H1 (cell line): ENCODE measurements around the gene ELANE. TPM values are rescaled to one million over a fixed set of nuclear protein-coding genes. Genes with fewer than 3 reads are reported as not detected.

ENCODE experiments used
- CTCF ChIA-PET: fragments of 300-600 bp; sonication (Branson Sonifier 250); formaldehyde crosslinking; loops from one replicate; lab custom pipeline; 2021; ENCODE audit not compliant: partially characterized antibody; lab: Charles Lee
- POLR2A ChIA-PET: fragments of 300-600 bp; sonication (Branson Sonifier 250); formaldehyde crosslinking; loops from one replicate; lab custom pipeline; 2021; ENCODE audit warnings: inconsistent platforms; ENCODE audit not compliant: partially characterized antibody; lab: Charles Lee
- DNase-seq, 2 experiments: peaks; one replicate each; pipeline versions ENCODE4 v3.0.0 to v3.0.0-alpha.2; 2010 to 2022; ENCODE audit warnings: low spot score in 2 of 2, low read depth in 1 of 2, mixed read lengths in 1 of 2
- FAIRE-seq: peaks from 2 replicates; lab custom pipeline; 2011; peaks lifted over from hg19 to GRCh38; lab: Jason Lieb, UNC
- H2AFZ ChIP-seq: 2 replicates; pipeline ENCODE4 v1.8.1; 2012; ENCODE audit warnings: low read length, inconsistent platforms
- H2AK5ac ChIP-seq: 2 replicates; pipeline ENCODE4 v1.6.1; 2013; ENCODE audit warnings: low read depth, low read length
- H2BK120ac ChIP-seq: replicated peaks from 2 replicates; pipeline ENCODE3; 2013; ENCODE audit warnings: low read depth, low read length, inconsistent platforms
- H2BK12ac ChIP-seq: 2 replicates; pipeline ENCODE4 v1.6.1; 2013; ENCODE audit warnings: low read depth, low read length
- H2BK15ac ChIP-seq: 2 replicates; pipeline ENCODE4 v1.6.1; 2013; ENCODE audit warnings: low read length
- H2BK20ac ChIP-seq: 2 replicates; pipeline ENCODE4 v1.6.1; 2013; ENCODE audit warnings: low read length
- H2BK5ac ChIP-seq: 2 replicates; pipeline ENCODE4 v1.6.1; 2013; ENCODE audit warnings: low read depth, low read length
- H3K14ac ChIP-seq: 2 replicates; pipeline ENCODE4 v1.6.1; 2013; ENCODE audit warnings: inconsistent platforms; ENCODE audit not compliant: insufficient read length
- H3K18ac ChIP-seq: 2 replicates; pipeline ENCODE4 v1.6.1; 2013; ENCODE audit warnings: low read length; ENCODE audit errors: extremely low read depth
- H3K23ac ChIP-seq: 2 replicates; pipeline ENCODE4 v1.6.1; 2013; ENCODE audit warnings: inconsistent platforms; ENCODE audit not compliant: insufficient read length
- H3K23me2 ChIP-seq: 2 replicates; pipeline ENCODE4 v1.6.1; 2013; ENCODE audit warnings: low read depth, low read length
- H3K27ac ChIP-seq: 2 replicates; pipeline ENCODE4 v1.6.1; 2011; ENCODE audit warnings: low read depth, low read length, inconsistent platforms
- H3K27me3 ChIP-seq, 4 experiments: replicated peaks in 1 of 4; 1 replicate in 1 of 4; 2 replicates in 3 of 4; pipeline versions ENCODE4 v1.6.1 to v1.8.1; 2011 to 2013; ENCODE audit warnings: low read length in 3 of 4, mild to moderate bottlenecking in 3 of 4, inconsistent platforms in 2 of 4, mixed read lengths in 2 of 4, moderate library complexity in 1 of 4; ENCODE audit not compliant: control insufficient read depth in 3 of 4, insufficient read depth in 3 of 4; ENCODE audit errors: extremely low read depth in 1 of 4
- H3K36me3 ChIP-seq, 4 experiments: 2 replicates each; pipeline versions ENCODE4 v1.6.1 to v1.8.1; 2011 to 2013; ENCODE audit warnings: mild to moderate bottlenecking in 4 of 4, low read length in 3 of 4, moderate library complexity in 2 of 4, control low read depth in 1 of 4, inconsistent platforms in 1 of 4; ENCODE audit not compliant: insufficient read depth in 4 of 4, control insufficient read depth in 2 of 4
- H3K4ac ChIP-seq: replicated peaks from 2 replicates; pipeline ENCODE3; 2013; ENCODE audit warnings: low read length, low read depth, mixed read lengths, inconsistent platforms; ENCODE audit not compliant: insufficient read length
- H3K4me1 ChIP-seq, 4 experiments: replicated peaks in 1 of 4; 1 replicate in 1 of 4; 2 replicates in 3 of 4; pipeline versions ENCODE4 v1.6.1 to v1.8.1; 2011 to 2013; ENCODE audit warnings: low read length in 3 of 4, inconsistent platforms in 2 of 4, mixed read lengths in 1 of 4; ENCODE audit not compliant: insufficient read depth in 4 of 4, control insufficient read depth in 3 of 4
- H3K4me2 ChIP-seq, 2 experiments: 2 replicates each; pipeline versions ENCODE4 v1.6.1 to v1.8.1; 2011 to 2013; ENCODE audit warnings: low read depth in 2 of 2, low read length in 2 of 2, control low read depth in 1 of 2, inconsistent platforms in 1 of 2, mild to moderate bottlenecking in 1 of 2; ENCODE audit not compliant: insufficient read depth in 1 of 2
- H3K4me3 ChIP-seq, 4 experiments: fragments of 200-600, 300-600 bp in 1 of 4; sonication (generic), shearing (Covaris generic), sonication (Bioruptor Twin) in 1 of 4; 2 replicates each; pipeline versions ENCODE4 v1.5.1 to v1.8.1; 2011 to 2016; ENCODE audit warnings: low read length in 4 of 4, low read depth in 3 of 4, control low read depth in 2 of 4, inconsistent platforms in 2 of 4, mild to moderate bottlenecking in 2 of 4, mixed read lengths in 1 of 4, moderate library complexity in 1 of 4; ENCODE audit not compliant: insufficient read depth in 2 of 4; ENCODE audit errors: extremely low read depth in 1 of 4
- H3K56ac ChIP-seq: replicated peaks from 2 replicates; pipeline ENCODE3; 2013; ENCODE audit warnings: low read depth, mild to moderate bottlenecking, mixed read lengths, low read length, inconsistent platforms; ENCODE audit not compliant: insufficient read length
- H3K79me1 ChIP-seq: 2 replicates; pipeline ENCODE4 v1.6.1; 2013; ENCODE audit warnings: low read depth, low read length, control low read depth
- H3K79me2 ChIP-seq, 2 experiments: 2 replicates each; pipeline versions ENCODE4 v1.6.1 to v1.8.1; 2012 to 2013; ENCODE audit warnings: low read length in 2 of 2, mild to moderate bottlenecking in 2 of 2, inconsistent platforms in 1 of 2; ENCODE audit not compliant: insufficient read depth in 2 of 2, control insufficient read depth in 1 of 2
- H3K9ac ChIP-seq, 4 experiments: replicated peaks in 1 of 4; 1 replicate in 1 of 4; 2 replicates in 3 of 4; pipeline versions ENCODE4 v1.6.1 to v1.8.1; 2011 to 2013; ENCODE audit warnings: low read depth in 3 of 4, low read length in 3 of 4, control low read depth in 2 of 4, mild to moderate bottlenecking in 2 of 4, moderate library complexity in 2 of 4, inconsistent platforms in 1 of 4; ENCODE audit errors: extremely low read depth in 1 of 4
- H3K9me3 ChIP-seq, 2 experiments: 2 replicates each; pipeline versions ENCODE4 v1.6.1 to v1.8.1; 2012 to 2013; ENCODE audit warnings: mild to moderate bottlenecking in 2 of 2, moderate library complexity in 2 of 2, control low read depth in 1 of 2, inconsistent platforms in 1 of 2, low read depth in 1 of 2, low read length in 1 of 2, mixed read lengths in 1 of 2; ENCODE audit not compliant: insufficient read depth in 2 of 2
- H4K20me1 ChIP-seq, 2 experiments: replicated peaks in 1 of 2; 2 replicates each; pipeline versions ENCODE3 to v1.8.1; 2011 to 2013; ENCODE audit warnings: inconsistent platforms in 2 of 2, low read length in 2 of 2, mild to moderate bottlenecking in 1 of 2; ENCODE audit not compliant: insufficient read depth in 2 of 2, control insufficient read depth in 1 of 2
- H4K5ac ChIP-seq: 2 replicates; pipeline ENCODE4 v1.6.1; 2013; ENCODE audit warnings: low read length, low read depth, mixed read lengths, inconsistent platforms; ENCODE audit not compliant: insufficient read length
- H4K8ac ChIP-seq: 2 replicates; pipeline ENCODE4 v1.8.0; 2013; ENCODE audit warnings: mild to moderate bottlenecking, moderate library complexity, low read length, inconsistent platforms; ENCODE audit not compliant: insufficient read depth; ENCODE audit errors: extremely low read depth
- H4K91ac ChIP-seq: replicated peaks from 2 replicates; pipeline ENCODE3; 2013; ENCODE audit warnings: low read length, mixed read lengths, inconsistent platforms; ENCODE audit not compliant: insufficient read length
- CBX5 ChIP-seq: fragments of 300-800, 300-1000 bp; sonication (generic); IDR thresholded peaks from 2 replicates; pipeline ENCODE4 v1.7.1; 2016; ENCODE audit warnings: antibody characterized with exemption, low read length, low read depth
- EGR1 ChIP-seq: IDR thresholded peaks from 2 replicates; pipeline ENCODE4 v1.6.1; 2011; ENCODE audit warnings: low read depth, low read length, borderline replicate concordance
- KDM1A ChIP-seq: fragments of 200-600, 300-600 bp; sonication (generic); IDR thresholded peaks from 2 replicates; pipeline ENCODE4 v1.7.1; 2016; ENCODE audit warnings: mild to moderate bottlenecking, low read length, borderline replicate concordance
- RFX5 ChIP-seq: IDR thresholded peaks from 2 replicates; pipeline ENCODE4 v1.6.1; 2011; ENCODE audit warnings: low read depth, low read length, improper control_type of control experiment, borderline replicate concordance
- WGBS, 2 experiments: shearing (Covaris generic) in 1 of 2; methylation state at CpG; one replicate each; pipeline versions ENCODE4 v1.1.6 to v1.1.7; 2013 to 2015; ENCODE audit warnings: low lambda C conversion rate in 2 of 2, mixed read lengths in 2 of 2, inconsistent platforms in 1 of 2, low coverage in 1 of 2, missing lambda C conversion rate in 1 of 2; ENCODE audit not compliant: insufficient replicate concordance in 2 of 2, insufficient coverage in 1 of 2, insufficient read length in 1 of 2; ENCODE audit errors: extremely low coverage in 1 of 2, missing lambda C conversion rate in 1 of 2; 5-methylcytosine and 5-hydroxymethylcytosine counted together
- polyA plus RNA-seq, 7 experiments: library from polyadenylated mRNA; depleted of rRNA in 3 of 7; stranded (reverse) in 5 of 7; unstranded in 2 of 7; fragments of >200 nt in 5 of 7; fragments of 200-250 nt in 2 of 7; gene quantifications; 1 replicate in 5 of 7; 2 replicates in 1 of 7; 4 replicates in 1 of 7; pipeline versions ENCODE4 v1.2.1 to v1.2.3, GENCODE V29; 2011 to 2013; ENCODE audit warnings: missing spikeins in 2 of 7, mixed read lengths in 2 of 7
- total RNA-seq: library from RNA; stranded (reverse); fragmentation: NEBNext Ultra II Directional; extraction: Animal tissue kit (Norgen Biotek cat#: 25700); gene quantifications from 2 replicates; pipeline ENCODE4 v1.2.1, GENCODE V29; 2021

Gene ELANE
- total and polyA plus RNA-seq, 2 of the 8 experiments (the other 6 are each of a cell fraction or from before 2014, with no cell fraction given): not detected

DNA sequence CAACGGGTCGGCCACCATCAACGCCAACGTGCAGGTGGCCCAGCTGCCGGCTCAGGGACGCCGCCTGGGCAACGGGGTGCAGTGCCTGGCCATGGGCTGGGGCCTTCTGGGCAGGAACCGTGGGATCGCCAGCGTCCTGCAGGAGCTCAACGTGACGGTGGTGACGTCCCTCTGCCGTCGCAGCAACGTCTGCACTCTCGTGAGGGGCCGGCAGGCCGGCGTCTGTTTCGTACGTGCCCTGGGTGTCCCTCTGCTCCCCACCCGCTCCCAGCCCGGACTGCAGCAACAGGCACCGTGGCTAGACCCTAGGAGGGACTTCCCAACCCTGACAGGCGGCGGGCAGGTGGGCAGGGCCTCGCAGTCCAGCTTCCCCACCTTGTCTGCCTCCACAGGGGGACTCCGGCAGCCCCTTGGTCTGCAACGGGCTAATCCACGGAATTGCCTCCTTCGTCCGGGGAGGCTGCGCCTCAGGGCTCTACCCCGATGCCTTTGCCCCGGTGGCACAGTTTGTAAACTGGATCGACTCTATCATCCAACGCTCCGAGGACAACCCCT, 3.5 kb downstream of the ELANE start:
- DNase-seq: no peak
- H2BK120ac ChIP-seq: no peak overlapping the region
- H3K27ac ChIP-seq: no peak overlapping the region
- no peak overlapping the region for H3K4me2 ChIP-seq
- no peak overlapping the region for H3K4ac ChIP-seq
- ChIA-PET POLR2A (interaction anchor here (0.7 to 1.9 kb wide), 6 partner anchors 10 to 83 kb away, joined by 4 to 5 read pairs (median 4); partner anchors contain the start of gene PRTN3), CTCF (interaction anchor here (1.0 to 3.3 kb wide), 15 partner anchors 8 to 225 kb away, joined by 3 to 18 read pairs (median 4); partner anchors contain the start of gene AZU1)
- H2AFZ ChIP-seq: no peak overlapping the region
- no peak for FAIRE-seq
- H3K4me1 ChIP-seq: no peaks in the 10 kb centered on the region; a peak in 2 of 7 replicates
- H3K18ac ChIP-seq: no peak overlapping the region
- H3K9ac ChIP-seq: no peak overlapping the region
- peaks cover 7 to 17% (median 11%) of the 10 kb centered on the region in 4 experiments for H3K27me3 ChIP-seq
- no peaks in the 10 kb centered on the region for H3K79me1 ChIP-seq
- no peak overlapping the region for H4K8ac ChIP-seq
- 0 out of 2 replicates have a peak overlapping the region, but pooled peaks have one; percentile 24 for H2BK5ac ChIP-seq
- H2AK5ac ChIP-seq: no peak overlapping the region
- no peaks in the 10 kb centered on the region for H3K36me3 ChIP-seq
- H2BK12ac ChIP-seq: no peak overlapping the region
- no peak overlapping the region for H2BK15ac ChIP-seq
- no peaks in the 10 kb centered on the region; the same call in 1 of the 2 replicates for H3K23me2 ChIP-seq
- no peak overlapping the region for H2BK20ac ChIP-seq
- WGBS, 2 experiments: 90% methylated on average over 38 of the region's 40 CpGs; no CpG with 5 or more reads in 1 of the 2 experiments
- H3K4me3 ChIP-seq: no peak overlapping the region
- H4K20me1 ChIP-seq: peaks cover 0 to 3% of the 10 kb centered on the region in 2 experiments
- H3K9me3 ChIP-seq: no peaks in the 10 kb centered on the region
- TF ChIP-seq EGR1: no peak
- TF ChIP-seq RFX5: no peak
- TF ChIP-seq CBX5: no peak
- TF ChIP-seq KDM1A: peak; percentile 50; the same call in 1 of the 2 replicates
- H4K91ac ChIP-seq: no peak overlapping the region
- H3K23ac ChIP-seq: no peak overlapping the region
- no peak overlapping the region for H3K14ac ChIP-seq
- no peak overlapping the region for H3K56ac ChIP-seq
- no peaks in the 10 kb centered on the region for H3K79me2 ChIP-seq
- no peak overlapping the region for H4K5ac ChIP-seq
